HG02970 (cell line): ENCODE measurements around the gene ANTXR1.

Source experiments
- ATAC-seq: cut with Tn5 transposase; IDR thresholded peaks from one replicate; pipeline ENCODE4 v1.9.1; 2021; ENCODE audit warnings: mild to moderate bottlenecking, moderate library complexity, moderate number of reproducible peaks; ENCODE audit not compliant: unreplicated experiment, low FRiP score

Gene ANTXR1

GRCh38 chr2:69013142-69013839, at the start of gene ANTXR1:
TSS of gene ANTXR1 (plus strand) at chr2:69013179. CDS start at chr2:69013500, 321 bp downstream.
- ATAC-seq, result no peak

DNA sequence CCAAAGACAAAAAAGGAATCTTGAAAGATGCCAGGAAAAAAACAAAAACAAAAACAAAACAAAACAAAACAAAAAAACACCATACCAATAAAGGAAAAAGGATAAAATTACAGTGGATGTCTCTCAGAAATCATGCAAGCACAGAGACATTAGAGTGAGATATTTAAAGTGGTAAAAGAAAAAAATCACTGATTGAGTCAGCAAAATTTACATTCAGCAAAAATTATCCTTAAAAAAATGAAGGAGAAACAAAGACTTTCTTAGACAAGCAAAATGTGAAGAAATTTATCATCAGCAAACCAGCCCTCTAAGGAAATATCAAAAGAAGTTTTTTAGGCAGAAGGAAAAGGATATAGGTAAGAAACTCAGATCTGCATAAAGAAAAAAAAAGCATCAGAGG, 48.7 kb upstream of the ANTXR1 start:
- no peak for ATAC-seq

- no peak for ATAC-seq
Measured at GRCh38 chr2:68968221-68968620, 44.8 kb upstream of the ANTXR1 start.

DNA sequence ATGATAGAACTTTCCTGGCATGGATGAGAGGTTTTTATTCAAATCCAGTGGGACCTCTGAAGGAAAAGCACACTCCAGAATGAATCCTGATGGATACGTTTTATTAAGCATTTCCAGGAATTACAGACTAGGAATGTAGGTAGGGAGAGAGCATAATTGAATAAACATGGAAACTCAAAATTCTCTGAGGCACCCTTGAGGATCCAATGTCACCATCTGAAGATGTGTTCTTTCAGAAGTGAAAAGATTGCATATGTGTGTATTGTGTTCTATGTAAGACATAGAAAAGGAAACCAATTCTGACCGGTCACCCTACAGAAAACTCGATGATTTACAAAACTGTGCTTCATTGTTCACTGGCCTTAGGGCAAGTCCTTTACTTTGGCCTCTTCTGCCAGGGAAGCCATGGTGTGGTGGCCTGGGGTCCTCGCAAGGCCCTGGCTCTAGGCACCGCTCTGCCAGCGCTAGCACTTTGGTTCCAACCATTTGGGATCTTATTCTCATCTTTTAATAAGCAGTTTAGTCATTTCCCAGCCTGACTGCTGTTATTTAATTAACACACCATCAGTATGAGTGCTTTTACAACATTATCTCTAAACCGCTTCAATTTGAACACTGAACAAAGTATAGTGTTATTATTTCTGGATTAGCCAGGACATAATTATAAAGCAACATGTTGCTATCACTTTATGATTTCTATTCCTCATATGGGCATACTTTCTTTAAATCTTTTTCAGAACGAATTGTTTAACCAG, 43.1 kb upstream of the ANTXR1 start:
- ATAC-seq, result no peak

GRCh38 chr2:68970566-68971265, 42.3 kb upstream of the ANTXR1 start:
- ATAC-seq, result no peak

DNA sequence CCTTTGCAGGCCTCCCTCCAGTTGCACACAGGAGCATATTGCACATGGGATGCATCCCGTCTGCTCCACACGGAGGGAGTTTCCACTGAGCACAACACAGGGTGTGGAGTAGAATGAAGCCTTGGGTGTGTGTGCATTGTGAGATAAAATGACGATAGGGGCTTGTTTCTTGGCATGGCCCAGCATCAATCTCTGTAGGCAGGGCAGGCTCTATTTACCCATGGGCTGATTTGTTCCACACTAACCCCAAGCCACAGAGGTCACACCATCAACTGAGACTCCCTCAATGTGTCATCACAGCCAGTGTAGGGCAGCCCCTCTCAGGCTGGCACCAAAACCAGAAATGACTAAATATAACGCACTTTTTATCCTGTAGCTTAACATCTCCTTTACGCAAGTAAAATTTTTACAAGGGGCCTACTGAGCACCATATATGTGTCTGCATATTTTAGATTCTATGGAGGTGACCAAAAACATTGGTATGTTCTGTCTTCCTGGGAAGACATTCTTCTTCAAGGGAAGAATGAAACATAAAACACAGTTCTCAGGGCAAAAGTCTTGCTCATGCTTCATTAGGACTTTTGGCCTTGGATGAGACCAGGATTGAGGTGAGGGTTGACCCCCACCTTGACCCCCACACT, 41.3 kb upstream of the ANTXR1 start:
- no peak for ATAC-seq

DNA sequence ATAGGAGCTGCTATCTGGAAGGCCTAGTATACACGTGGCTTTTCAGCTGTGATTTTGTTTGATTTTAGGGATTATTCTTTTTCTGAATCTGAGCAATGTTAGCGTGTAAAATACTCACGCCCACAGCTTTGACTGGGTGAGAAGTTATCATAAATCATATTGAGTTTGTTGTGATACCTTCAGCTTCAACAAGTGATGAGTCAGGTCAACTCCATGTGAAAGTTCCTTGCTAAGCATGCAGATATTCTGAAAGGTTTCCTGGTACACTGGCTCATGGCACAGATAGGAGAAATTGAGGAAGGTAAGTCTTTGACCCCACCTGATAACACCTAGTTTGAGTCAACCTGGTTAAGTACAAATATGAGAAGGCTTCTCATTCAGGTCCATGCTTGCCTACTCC, 38.7 kb upstream of the ANTXR1 start, which contains the start of gene GKN1:
GKN1 (plus strand) TSS at position 386 of the 400 bp plus-strand sequence. CDS start 42 bp downstream, outside the sequence.
- no peak for ATAC-seq

GRCh38 chr2:68974946-68975665, 37.9 kb upstream of the ANTXR1 start:
- ATAC-seq, result no peak

GRCh38 chr2:68975844-68976243, 37.1 kb upstream of the ANTXR1 start:
- ATAC-seq, result no peak

GRCh38 chr2:68977453-68977852, 35.5 kb upstream of the ANTXR1 start:
- no peak for ATAC-seq

- ATAC-seq, result no peak
Measured at GRCh38 chr2:68978098-68978497, 34.9 kb upstream of the ANTXR1 start.

GRCh38 chr2:68980956-68981355, 32.0 kb upstream of the ANTXR1 start:
- ATAC-seq, result no peak

DNA sequence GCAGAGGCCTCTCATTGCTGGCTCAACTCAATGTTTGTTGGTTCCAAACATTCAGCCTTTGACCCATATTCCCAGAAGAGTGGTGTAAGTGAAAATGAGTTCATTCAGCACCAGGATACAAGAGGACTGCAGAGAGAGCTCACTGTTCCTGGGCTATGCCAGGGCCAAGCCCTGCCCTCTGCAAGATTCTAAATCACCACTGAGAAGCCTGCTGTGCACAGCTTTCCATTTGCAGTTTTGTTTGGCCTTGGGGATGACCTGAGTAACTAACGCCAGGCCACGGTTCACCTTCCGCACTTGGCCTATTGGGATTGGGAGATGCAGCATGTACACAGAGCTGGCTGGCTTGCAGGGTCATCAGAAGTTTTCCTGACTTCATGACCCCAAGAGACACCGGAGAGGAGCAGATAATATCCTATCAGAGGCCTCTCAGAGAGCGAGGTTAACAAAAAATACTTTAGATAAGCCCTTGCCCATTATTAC, 25.9 kb upstream of the ANTXR1 start:
- no peak for ATAC-seq

- ATAC-seq, result no peak
Measured at GRCh38 chr2:68989035-68989434, 23.9 kb upstream of the ANTXR1 start.

- ATAC-seq, result no peak
Measured at GRCh38 chr2:68992341-68992740, 20.6 kb upstream of the ANTXR1 start.

DNA sequence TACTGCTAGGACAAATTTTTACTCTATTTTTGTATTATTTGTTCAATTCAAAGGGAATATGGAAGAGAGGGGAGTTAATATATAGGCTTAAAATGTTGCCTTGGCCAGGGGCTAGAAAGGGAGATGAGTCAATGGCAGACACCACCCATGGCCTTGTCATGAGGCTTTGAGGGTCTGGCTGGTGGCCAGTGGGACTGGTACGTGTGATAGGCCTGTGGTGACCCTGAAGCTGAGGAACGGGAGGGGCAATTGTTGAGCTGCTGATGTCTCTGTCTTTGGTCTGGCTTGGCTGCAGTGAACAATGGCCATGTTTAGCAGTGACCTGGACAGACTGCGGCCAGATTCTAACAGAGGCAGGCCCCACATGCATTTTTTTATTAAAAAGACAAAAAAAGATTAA, 20.0 kb upstream of the ANTXR1 start:
- no peak for ATAC-seq

GRCh38 chr2:68993660-68994059, 19.3 kb upstream of the ANTXR1 start:
- ATAC-seq, result no peak

DNA sequence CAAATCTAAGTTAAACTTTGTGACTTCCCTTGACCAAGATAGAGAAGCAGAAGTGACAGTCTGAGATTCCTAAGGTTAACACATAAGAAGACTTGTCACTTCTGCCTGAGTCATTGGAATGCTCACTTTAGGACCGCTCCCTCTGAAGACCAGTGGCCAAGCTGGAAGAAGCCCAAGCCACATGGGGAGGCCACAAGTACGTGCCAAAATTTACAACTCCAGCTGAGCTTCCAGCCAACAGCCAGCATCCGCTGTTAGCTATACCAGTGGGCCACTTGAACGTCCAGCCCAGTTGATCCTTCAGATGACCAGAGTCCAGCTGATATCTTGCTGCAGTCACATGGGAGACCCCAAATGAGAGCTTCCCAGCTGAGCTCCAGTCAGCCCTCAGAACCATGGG, 18.1 kb upstream of the ANTXR1 start:
- ATAC-seq, result no peak

DNA sequence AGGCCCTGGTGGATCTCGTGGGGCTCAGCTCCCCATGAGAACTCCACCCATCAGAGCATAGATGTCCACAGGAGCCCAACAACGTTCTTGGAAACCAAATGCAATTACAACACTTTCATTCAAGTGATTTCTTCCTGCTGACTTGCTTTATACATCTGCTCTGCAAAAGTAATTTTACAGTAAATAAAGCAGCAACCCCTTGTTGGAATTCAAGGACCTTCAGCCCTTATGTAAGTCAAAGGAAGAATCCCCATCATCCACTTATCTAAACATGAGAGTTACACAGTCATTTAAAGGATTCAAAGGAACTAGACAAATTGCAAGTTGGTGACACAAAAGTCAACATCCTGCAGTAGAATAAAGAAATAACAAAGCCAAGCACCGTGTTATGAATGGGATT, 17.1 kb upstream of the ANTXR1 start:
- no peak for ATAC-seq

GRCh38 chr2:68997401-68997800, 15.6 kb upstream of the ANTXR1 start:
- ATAC-seq, result no peak
